Lung (tissue), 12 donors: Measurements from ENCODE around the gene LINC01488. TPM values are rescaled to one million over a fixed set of nuclear protein-coding genes. Genes with fewer than 3 reads are reported as not detected.
A peak's percentile ranks its signal among the peaks of the same experiment; 100 is the strongest.

ENCODE experiments used
- ATAC-seq: fragments of 200-7000 bp; cut with Tn5 transposase; one replicate; pipeline ENCODE4 v1.9.1; 2020; ENCODE audit warnings: moderate number of reproducible peaks; ENCODE audit not compliant: insufficient read depth, low FRiP score
- DNase-seq, 3 donors: peaks; one replicate each; pipeline ENCODE4 v3.0.0-alpha.2; 2013 to 2017
- H3K27ac ChIP-seq, 2 donors: one replicate each; pipeline ENCODE4 v1.5.1; 2013; ENCODE audit warnings: mild to moderate bottlenecking in 2 of 2, moderate library complexity in 2 of 2, control low read depth in 1 of 2, inconsistent platforms in 1 of 2, low read depth in 1 of 2, low read length in 1 of 2
- H3K27me3 ChIP-seq, 3 donors: one replicate each; pipeline ENCODE4 v1.5.1; 2013; ENCODE audit warnings: low read length in 2 of 3; ENCODE audit not compliant: control insufficient read depth in 3 of 3, insufficient read depth in 3 of 3
- H3K36me3 ChIP-seq, 4 donors: one replicate each; pipeline ENCODE4 v1.5.1; 2013; ENCODE audit warnings: low read length in 4 of 4, mild to moderate bottlenecking in 1 of 4, moderate library complexity in 1 of 4; ENCODE audit not compliant: control insufficient read depth in 4 of 4, insufficient read depth in 4 of 4
- H3K4me1 ChIP-seq, 5 donors: one replicate each; pipeline ENCODE4 v1.5.1; 2013; ENCODE audit warnings: low read length in 5 of 5, mild to moderate bottlenecking in 2 of 5, moderate library complexity in 1 of 5; ENCODE audit not compliant: control insufficient read depth in 5 of 5, insufficient read depth in 5 of 5
- H3K4me3 ChIP-seq: one replicate; pipeline ENCODE4 v1.5.1; 2013; ENCODE audit warnings: mild to moderate bottlenecking, control low read depth, moderate library complexity
- H3K9ac ChIP-seq, 2 donors: one replicate each; pipeline ENCODE4 v1.5.1; 2013; ENCODE audit warnings: low read length in 2 of 2, control low read depth in 1 of 2; ENCODE audit not compliant: insufficient read depth in 1 of 2
- H3K9me3 ChIP-seq, 4 donors: one replicate each; pipeline ENCODE4 v1.5.1; 2013; ENCODE audit warnings: low read length in 3 of 4, mild to moderate bottlenecking in 1 of 4, moderate library complexity in 1 of 4; ENCODE audit not compliant: control insufficient read depth in 4 of 4, insufficient read depth in 3 of 4
- WGBS, 2 donors: extraction: QIAGEN DNeasy Blood & Tissue Kit; methylation state at CpG; one replicate each; pipeline ENCODE4 v1.1.7; 2013; 5-methylcytosine and 5-hydroxymethylcytosine counted together
- polyA plus RNA-seq, 2 donors: library from polyadenylated mRNA; stranded (reverse); fragments of 200-250 nt; gene quantifications; one replicate each; pipeline ENCODE4 v1.2.1, GENCODE V29; 2013
- total RNA-seq, 2 donors: library from RNA; depleted of rRNA in 1 of 2; stranded (reverse); fragments of >200 nt in 1 of 2; gene quantifications; one replicate each; pipeline ENCODE4 v1.2.1, GENCODE V29; 2014 to 2021
- TF ChIP-seq, protein P1 (sequence below): IDR thresholded peaks from 2 replicates; pipeline ENCODE4 v1.5.1; 2012; ENCODE audit warnings: mild to moderate bottlenecking; ENCODE audit errors: control extremely low read depth, extremely low read depth
- donor health status: control.
- donor health status: control.
- donor health status: Bipolar disorder and iron deficiency.
- donor health status: healthy.
- donor health status: DM: yes; HTN: yes; CAD: no.

LINC01488 gene
- total and polyA plus RNA-seq, 4 donors = not detected

DNA sequence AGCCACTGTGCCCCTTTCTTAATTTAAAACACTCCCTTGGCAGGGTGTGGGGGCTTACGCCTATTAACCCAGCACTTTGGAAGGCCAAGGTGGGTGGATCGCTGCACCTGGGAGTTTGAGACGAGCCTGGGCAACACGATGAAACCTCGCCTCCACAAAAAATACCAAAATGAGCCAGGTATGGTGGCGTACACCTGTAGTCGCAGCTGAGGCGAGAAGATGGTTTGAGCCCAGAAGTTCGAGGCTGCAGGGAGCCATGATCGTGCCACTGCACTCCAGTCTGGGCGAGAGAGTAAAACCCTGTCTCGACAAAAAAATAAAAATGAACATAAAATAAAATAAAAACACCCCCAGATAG is 45.0 kb downstream of the LINC01488 start:
- H3K27me3 ChIP-seq = no peaks in the 10 kb centered on the region
- no peak overlapping the region for H3K4me3 ChIP-seq
- H3K4me1 ChIP-seq = peaks cover 0 to 11% (median 0%) of the 10 kb centered on the region in 5 donors
- H3K9ac ChIP-seq = no peak overlapping the region
- DNase-seq (no peak), ATAC-seq (no peak)
- no peaks in the 10 kb centered on the region for H3K9me3 ChIP-seq
- no peak overlapping the region for H3K27ac ChIP-seq
- H3K36me3 ChIP-seq = no peaks in the 10 kb centered on the region
- WGBS, 2 donors = 95 to 96% methylated on average over 12 of the region's 12 CpGs
- TF ChIP-seq, protein P1, sequence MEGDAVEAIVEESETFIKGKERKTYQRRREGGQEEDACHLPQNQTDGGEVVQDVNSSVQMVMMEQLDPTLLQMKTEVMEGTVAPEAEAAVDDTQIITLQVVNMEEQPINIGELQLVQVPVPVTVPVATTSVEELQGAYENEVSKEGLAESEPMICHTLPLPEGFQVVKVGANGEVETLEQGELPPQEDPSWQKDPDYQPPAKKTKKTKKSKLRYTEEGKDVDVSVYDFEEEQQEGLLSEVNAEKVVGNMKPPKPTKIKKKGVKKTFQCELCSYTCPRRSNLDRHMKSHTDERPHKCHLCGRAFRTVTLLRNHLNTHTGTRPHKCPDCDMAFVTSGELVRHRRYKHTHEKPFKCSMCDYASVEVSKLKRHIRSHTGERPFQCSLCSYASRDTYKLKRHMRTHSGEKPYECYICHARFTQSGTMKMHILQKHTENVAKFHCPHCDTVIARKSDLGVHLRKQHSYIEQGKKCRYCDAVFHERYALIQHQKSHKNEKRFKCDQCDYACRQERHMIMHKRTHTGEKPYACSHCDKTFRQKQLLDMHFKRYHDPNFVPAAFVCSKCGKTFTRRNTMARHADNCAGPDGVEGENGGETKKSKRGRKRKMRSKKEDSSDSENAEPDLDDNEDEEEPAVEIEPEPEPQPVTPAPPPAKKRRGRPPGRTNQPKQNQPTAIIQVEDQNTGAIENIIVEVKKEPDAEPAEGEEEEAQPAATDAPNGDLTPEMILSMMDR = no peak

DNA sequence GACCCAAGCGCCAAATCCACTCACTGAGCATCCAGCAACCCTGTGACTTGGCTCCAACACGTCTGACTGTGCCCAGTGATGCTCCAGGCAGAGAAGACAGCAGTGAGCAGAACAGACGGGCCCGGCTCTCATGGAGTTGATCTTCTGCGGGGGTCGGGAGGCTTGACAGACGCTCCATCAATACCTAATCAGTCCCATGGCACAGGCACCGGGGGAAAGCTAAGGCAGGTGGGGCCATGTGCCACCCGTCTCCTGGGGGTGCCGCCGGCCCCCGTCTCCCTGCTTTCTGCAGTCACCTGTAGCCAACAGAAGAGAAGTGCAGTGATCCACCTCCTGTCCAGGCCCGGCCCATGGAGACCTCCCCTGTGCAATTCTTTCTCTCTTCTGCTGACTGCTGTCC is 47.5 kb downstream of the LINC01488 start:
- H3K27ac ChIP-seq = no peak overlapping the region
- no peaks in the 10 kb centered on the region for H3K36me3 ChIP-seq
- no peak for DNase-seq

DNA sequence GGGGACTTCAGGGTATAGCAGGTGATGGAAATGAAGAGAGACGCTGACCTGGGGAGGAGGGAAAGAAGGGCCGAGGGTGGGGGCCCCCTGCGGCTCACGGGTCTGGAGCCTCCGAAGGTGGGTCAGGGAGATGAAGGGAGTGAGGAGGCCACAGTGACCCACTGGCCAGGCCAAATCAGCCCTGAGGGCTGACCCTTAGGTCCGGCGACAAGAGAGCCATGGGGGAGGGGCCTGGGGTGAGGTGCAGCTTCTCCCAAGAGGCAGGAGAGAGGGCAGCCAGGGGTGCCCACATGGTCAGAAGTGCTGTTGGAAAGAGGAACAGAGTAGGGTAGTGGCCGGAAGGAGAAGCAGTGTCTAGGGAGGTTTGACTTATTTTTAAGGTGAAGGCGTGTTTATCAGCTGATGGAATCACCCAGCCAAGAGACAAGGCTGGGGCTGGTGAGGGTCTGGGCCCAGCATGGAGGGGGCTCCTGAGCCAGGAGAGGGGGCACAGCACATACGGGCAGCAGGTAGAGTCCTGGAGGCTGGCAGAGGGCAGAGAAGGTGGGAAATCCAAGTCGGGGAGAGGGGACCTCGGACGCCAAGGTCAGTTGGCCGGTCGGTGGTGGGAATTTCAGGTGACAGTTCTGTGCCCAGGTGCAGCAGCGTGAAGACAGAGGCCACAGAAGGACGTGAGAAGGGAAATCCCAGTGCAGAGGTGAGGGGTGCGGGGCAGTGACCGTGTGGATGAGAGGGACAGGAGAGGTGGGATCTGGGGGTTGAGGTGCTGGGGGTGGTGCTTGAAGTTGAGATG is 49.0 kb downstream of the LINC01488 start:
- no peaks in the 10 kb centered on the region for H3K9me3 ChIP-seq
- DNase-seq (no peak), ATAC-seq (peak; percentile 47)
- H3K9ac ChIP-seq = no peak overlapping the region
- H3K4me3 ChIP-seq = no peak overlapping the region
- no peaks in the 10 kb centered on the region for H3K4me1 ChIP-seq
- TF ChIP-seq, protein P1 = no peak
- no peak overlapping the region for H3K27ac ChIP-seq
- WGBS, 2 donors = 61 to 70% methylated on average over 19 of the region's 19 CpGs
- H3K27me3 ChIP-seq = no peaks in the 10 kb centered on the region
- H3K36me3 ChIP-seq = no peaks in the 10 kb centered on the region

More for the DNA sequence above, 47.5 kb downstream of the LINC01488 start:
- H3K4me1 ChIP-seq = peaks cover 0 to 9% (median 0%) of the 10 kb centered on the region in 5 donors
- ATAC-seq = no peak
- H3K9me3 ChIP-seq = no peaks in the 10 kb centered on the region
- H3K9ac ChIP-seq = no peak overlapping the region
- H3K27me3 ChIP-seq = no peaks in the 10 kb centered on the region
- no peak overlapping the region for H3K4me3 ChIP-seq
- TF ChIP-seq, protein P1 = no peak
- WGBS, 2 donors = 95 to 96% methylated on average over 12 to 13 of the region's 13 CpGs
